ENCODE results near the gene ESPNL. TPM values are rescaled to one million over a fixed set of nuclear protein-coding genes. Genes with fewer than 3 reads are reported as not detected.
"Not testable (repeated sequence)": the region's sequence is repeated elsewhere in the genome, so short reads cannot be mapped to it uniquely, and the experiment has no call there.

ESPNL gene
- total RNA-seq = under 1 TPM; 0.10 to 0.13 TPM

GRCh38 chr2:238100049-238100820, at the start of gene ESPNL:
TSS of gene ESPNL (plus strand) at chr2:238100340. CDS start at chr2:238100420, 80 bp downstream.
- ATAC-seq (no peak), DNase-seq (no peak)
- H3K9me3 Mint-ChIP-seq (ENCODE audit: insufficient read depth) = no peaks in the 10 kb centered on the region
- no peaks in the 10 kb centered on the region for H3K4me1 Mint-ChIP-seq (ENCODE audit: low read depth)
- peaks cover 5% of the 10 kb centered on the region for H3K36me3 Mint-ChIP-seq (ENCODE audit: low read depth)
- H3K4me3 Mint-ChIP-seq = no peak within 1 kb of the TSS
- H3K27me3 Mint-ChIP-seq (ENCODE audit: low read depth) = no peaks in the 10 kb centered on the region
- ChIA-PET CTCF (no interaction called here), POLR2A (interaction anchor here (0.7 kb wide), 1 partner anchor 8 kb away, joined by 3 read pairs; no protein-coding TSS in a partner anchor)
- H3K27ac Mint-ChIP-seq = no peak within 1 kb of the TSS

- H3K9me3 Mint-ChIP-seq (ENCODE audit: insufficient read depth) = no peaks in the 10 kb centered on the region
- peaks cover 2% of the 10 kb centered on the region for H3K36me3 Mint-ChIP-seq (ENCODE audit: low read depth)
- CTCF ChIA-PET = interaction anchor here (1.0 kb wide), 2 partner anchors 20 to 210 kb away, joined by 3 to 4 read pairs; no protein-coding TSS in a partner anchor
- POLR2A ChIA-PET = interaction anchor here (0.5 to 1.2 kb wide), 4 partner anchors 9 to 36 kb away, joined by 3 to 6 read pairs (median 4); no protein-coding TSS in a partner anchor
- no peak for DNase-seq
- ATAC-seq = no peak
- H3K4me3 Mint-ChIP-seq = no peak overlapping the region
- H3K27ac Mint-ChIP-seq = no peak overlapping the region
- H3K4me1 Mint-ChIP-seq (ENCODE audit: low read depth) = peaks cover 3% of the 10 kb centered on the region
- H3K27me3 Mint-ChIP-seq (ENCODE audit: low read depth) = peaks cover 19% of the 10 kb centered on the region
These were observed 46.9 kb upstream of the ESPNL start for GRCh38 chr2:238053191-238053776.

GRCh38 chr2:238055841-238056240, 44.3 kb upstream of the ESPNL start:
- POLR2A ChIA-PET = interaction anchor here (0.7 kb wide), 1 partner anchor 23 kb away, joined by 3 read pairs; no protein-coding TSS in a partner anchor
- Mint-ChIP-seq H3K27ac (no peak overlapping the region), H3K9me3 (ENCODE audit: insufficient read depth) (no peaks in the 10 kb centered on the region), H3K4me1 (ENCODE audit: low read depth) (peaks cover 17% of the 10 kb centered on the region), H3K36me3 (ENCODE audit: low read depth) (peaks cover 8% of the 10 kb centered on the region), H3K27me3 (ENCODE audit: low read depth) (peaks cover 19% of the 10 kb centered on the region), H3K4me3 (no peak overlapping the region)
- no peak for ATAC-seq
- DNase-seq = no peak
- CTCF ChIA-PET = interaction anchor here (0.6 to 1.2 kb wide), 3 partner anchors 12 to 239 kb away, joined by 3 read pairs; no protein-coding TSS in a partner anchor

- CTCF ChIA-PET = not testable (repeated sequence)
These were observed 42.2 kb upstream of the ESPNL start for GRCh38 chr2:238057696-238058575.

GRCh38 chr2:238059505-238059904, 40.6 kb upstream of the ESPNL start:
- ChIA-PET CTCF (no interaction called here), POLR2A (no interaction called here)
- DNase-seq (no peak), ATAC-seq (no peak)
- H3K27me3 Mint-ChIP-seq (ENCODE audit: low read depth) = peaks cover 12% of the 10 kb centered on the region
- H3K36me3 Mint-ChIP-seq (ENCODE audit: low read depth) = peaks cover 17% of the 10 kb centered on the region
- peak overlapping the region; percentile 84 for H3K4me3 Mint-ChIP-seq
- H3K9me3 Mint-ChIP-seq (ENCODE audit: insufficient read depth) = no peaks in the 10 kb centered on the region
- peaks cover 48% of the 10 kb centered on the region for H3K4me1 Mint-ChIP-seq (ENCODE audit: low read depth)
- no peak overlapping the region for H3K27ac Mint-ChIP-seq

More at GRCh38 chr2:238057696-238058575, 42.2 kb upstream of the ESPNL start:
- peaks cover 33% of the 10 kb centered on the region for H3K4me1 Mint-ChIP-seq (ENCODE audit: low read depth)
- ATAC-seq; POLR2A ChIA-PET; H3K9me3 Mint-ChIP-seq (ENCODE audit: insufficient read depth); H3K36me3 Mint-ChIP-seq (ENCODE audit: low read depth); DNase-seq; H3K27ac Mint-ChIP-seq; H3K4me3 Mint-ChIP-seq: not testable (repeated sequence)
- H3K27me3 Mint-ChIP-seq (ENCODE audit: low read depth) = peaks cover 19% of the 10 kb centered on the region

GRCh38 chr2:238060096-238060541, 40.0 kb upstream of the ESPNL start:
- no peak for DNase-seq
- CTCF ChIA-PET = interaction anchor here (0.5 kb wide), 1 partner anchor 117 kb away, joined by 3 read pairs; no protein-coding TSS in a partner anchor
- H3K4me1 Mint-ChIP-seq (ENCODE audit: low read depth) = peaks cover 49% of the 10 kb centered on the region

GRCh38 chr2:238060542-238061314, 39.4 kb upstream of the ESPNL start, which contains the start of gene SCLY:
TSS of gene SCLY (plus strand) at chr2:238061001. CDS start at chr2:238061055, 54 bp downstream.
- ChIA-PET POLR2A (interaction anchor here (0.7 to 2.4 kb wide), 8 partner anchors 9 to 143 kb away, joined by 3 to 9 read pairs (median 3); partner anchors contain the start of gene ILKAP), CTCF (interaction anchor here (0.5 to 0.7 kb wide), 2 partner anchors 81 to 118 kb away, joined by 3 to 4 read pairs; no protein-coding TSS in a partner anchor)
- no peaks in the 10 kb centered on the region for H3K9me3 Mint-ChIP-seq (ENCODE audit: insufficient read depth)
- peak; percentile 97 for DNase-seq
- peak within 1 kb of the TSS; percentile 84 for H3K4me3 Mint-ChIP-seq
- peaks cover 25% of the 10 kb centered on the region for H3K36me3 Mint-ChIP-seq (ENCODE audit: low read depth)
- H3K4me1 Mint-ChIP-seq (ENCODE audit: low read depth) = peaks cover 51% of the 10 kb centered on the region
- peaks cover 12% of the 10 kb centered on the region for H3K27me3 Mint-ChIP-seq (ENCODE audit: low read depth)
- ATAC-seq = peak; percentile 99
- peak within 1 kb of the TSS; percentile 85 for H3K27ac Mint-ChIP-seq

More at GRCh38 chr2:238060096-238060541, 40.0 kb upstream of the ESPNL start:
- POLR2A ChIA-PET = interaction anchor here (0.8 to 2.4 kb wide), 6 partner anchors 9 to 143 kb away, joined by 3 to 9 read pairs (median 4); partner anchors contain the start of gene ILKAP
- Mint-ChIP-seq H3K27me3 (ENCODE audit: low read depth) (peaks cover 12% of the 10 kb centered on the region), H3K27ac (peak overlapping the region; percentile 85), H3K36me3 (ENCODE audit: low read depth) (peaks cover 22% of the 10 kb centered on the region), H3K9me3 (ENCODE audit: insufficient read depth) (no peaks in the 10 kb centered on the region), H3K4me3 (peak overlapping the region; percentile 84)
- no peak for ATAC-seq

- H3K36me3 Mint-ChIP-seq (ENCODE audit: low read depth) = peaks cover 33% of the 10 kb centered on the region
- peak overlapping the region; percentile 84 for H3K4me3 Mint-ChIP-seq
- H3K9me3 Mint-ChIP-seq (ENCODE audit: insufficient read depth) = no peaks in the 10 kb centered on the region
- ATAC-seq (peak; percentile 13), DNase-seq (peak; percentile 47)
- peaks cover 55% of the 10 kb centered on the region for H3K4me1 Mint-ChIP-seq (ENCODE audit: low read depth)
- ChIA-PET CTCF (interaction anchor here (0.7 to 1.0 kb wide), 5 partner anchors 10 to 94 kb away, joined by 3 to 6 read pairs (median 3); no protein-coding TSS in a partner anchor), POLR2A (interaction anchor here (0.7 to 2.4 kb wide), 8 partner anchors 8 to 142 kb away, joined by 3 to 9 read pairs (median 4); partner anchors contain the start of gene ILKAP)
- peaks cover 6% of the 10 kb centered on the region for H3K27me3 Mint-ChIP-seq (ENCODE audit: low read depth)
- peak overlapping the region; percentile 81 for H3K27ac Mint-ChIP-seq
These were observed 38.6 kb upstream of the ESPNL start for GRCh38 chr2:238061315-238062202.

GRCh38 chr2:238063414-238064189, 36.5 kb upstream of the ESPNL start:
- CTCF ChIA-PET = no interaction called here
- H3K36me3 Mint-ChIP-seq (ENCODE audit: low read depth) = peaks cover 51% of the 10 kb centered on the region

More at GRCh38 chr2:238063414-238064189, 36.5 kb upstream of the ESPNL start:
- peaks cover 68% of the 10 kb centered on the region for H3K4me1 Mint-ChIP-seq (ENCODE audit: low read depth)
- H3K9me3 Mint-ChIP-seq (ENCODE audit: insufficient read depth) = peaks cover 9% of the 10 kb centered on the region
- ATAC-seq = no peak
- POLR2A ChIA-PET = no interaction called here
- no peak overlapping the region for H3K27ac Mint-ChIP-seq
- no peak for DNase-seq
- H3K27me3 Mint-ChIP-seq (ENCODE audit: low read depth) = no peaks in the 10 kb centered on the region
- H3K4me3 Mint-ChIP-seq = no peak overlapping the region
